Measurements from ENCODE around the gene FER.
"Not testable (repeated sequence)": the region's sequence is repeated elsewhere in the genome, so short reads cannot be mapped to it uniquely, and the experiment has no call there.

The FER gene

DNA sequence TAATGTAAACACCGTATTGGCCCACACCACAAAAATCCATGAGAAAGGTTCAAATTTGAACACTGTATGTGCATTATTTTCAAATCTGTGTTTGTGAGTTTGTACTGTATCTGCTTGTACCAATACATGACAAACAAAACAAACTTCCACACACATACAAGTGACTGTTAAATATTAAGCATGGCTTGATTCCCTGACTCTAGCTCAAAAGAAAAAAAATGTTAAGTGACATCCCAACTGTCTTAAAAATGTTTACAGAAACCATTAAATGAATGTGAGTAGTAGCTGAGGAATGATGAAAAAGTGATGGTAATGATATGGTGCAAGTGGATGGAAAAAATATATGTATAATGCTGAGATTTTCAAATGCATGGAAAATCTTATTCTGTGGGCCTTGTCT lies 302.6 kb downstream of the FER start:
- not testable (repeated sequence) for H3K27me3 Mint-ChIP-seq; ATAC-seq (replicated peaks); H3K4me1 Mint-ChIP-seq; H3K4me3 Mint-ChIP-seq; H3K9me3 Mint-ChIP-seq; DNase-seq
- H3K27ac Mint-ChIP-seq = peak overlapping the region; percentile 3
- peaks cover 12 to 27% of the 10 kb centered on the region in 2 donors for H3K36me3 Mint-ChIP-seq

DNA sequence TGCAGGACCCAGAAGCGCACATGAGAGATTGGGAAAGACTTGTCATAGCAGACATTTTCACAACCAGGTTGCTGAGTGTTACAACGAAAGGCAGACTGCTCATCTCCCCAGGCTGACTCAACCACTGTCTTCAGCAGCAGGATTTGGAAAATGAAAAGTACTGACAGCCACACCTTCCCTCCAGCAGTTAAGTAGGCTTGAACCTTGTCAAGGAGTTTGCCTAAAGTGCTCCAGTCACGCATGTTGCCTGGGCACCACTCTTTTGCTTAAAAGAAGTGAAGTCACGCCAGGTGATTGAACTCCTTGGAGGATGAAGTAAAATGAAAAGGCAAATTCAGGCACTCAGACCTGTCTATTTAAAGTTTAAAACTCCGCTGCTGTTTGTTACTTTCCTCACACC lies 304.5 kb downstream of the FER start:
- H3K27ac Mint-ChIP-seq; DNase-seq; H3K27me3 Mint-ChIP-seq; H3K4me1 Mint-ChIP-seq; H3K4me3 Mint-ChIP-seq; H3K9me3 Mint-ChIP-seq; ATAC-seq (replicated peaks): not testable (repeated sequence)
- H3K36me3 Mint-ChIP-seq = peaks cover 8 to 29% of the 10 kb centered on the region in 2 donors

DNA sequence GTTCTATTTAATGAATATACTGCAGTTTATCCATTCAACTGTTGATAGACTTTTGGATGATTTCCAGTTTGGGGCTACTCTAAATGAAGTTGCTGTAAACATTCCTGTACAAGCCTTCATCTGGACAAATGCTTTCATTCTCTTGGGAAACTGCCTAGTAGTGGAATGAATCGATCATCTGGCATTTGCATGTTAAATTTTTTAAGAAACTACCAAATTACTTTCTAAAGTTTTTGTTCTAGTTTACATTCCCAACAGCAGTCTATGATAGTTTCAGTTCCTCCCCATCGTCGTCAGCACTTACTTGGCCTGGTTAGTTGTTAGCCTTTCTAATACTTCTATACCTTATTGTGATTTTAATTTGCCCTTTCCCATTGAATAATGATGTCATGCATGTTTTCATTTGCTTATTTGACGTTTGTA lies 306.3 kb downstream of the FER start:
- H3K4me3 Mint-ChIP-seq = peak overlapping the region; percentile 4 to 56
- H3K27ac Mint-ChIP-seq = peak overlapping the region; percentile 71
- H3K36me3 Mint-ChIP-seq = peaks cover 10 to 31% of the 10 kb centered on the region in 2 donors
- H3K4me1 Mint-ChIP-seq = peaks cover 3 to 8% of the 10 kb centered on the region in 2 donors
- no peaks in the 10 kb centered on the region for H3K9me3 Mint-ChIP-seq
- DNase-seq = peak; percentile 29
- ATAC-seq (replicated peaks) = peak; percentile 98
- no peaks in the 10 kb centered on the region for H3K27me3 Mint-ChIP-seq

DNA sequence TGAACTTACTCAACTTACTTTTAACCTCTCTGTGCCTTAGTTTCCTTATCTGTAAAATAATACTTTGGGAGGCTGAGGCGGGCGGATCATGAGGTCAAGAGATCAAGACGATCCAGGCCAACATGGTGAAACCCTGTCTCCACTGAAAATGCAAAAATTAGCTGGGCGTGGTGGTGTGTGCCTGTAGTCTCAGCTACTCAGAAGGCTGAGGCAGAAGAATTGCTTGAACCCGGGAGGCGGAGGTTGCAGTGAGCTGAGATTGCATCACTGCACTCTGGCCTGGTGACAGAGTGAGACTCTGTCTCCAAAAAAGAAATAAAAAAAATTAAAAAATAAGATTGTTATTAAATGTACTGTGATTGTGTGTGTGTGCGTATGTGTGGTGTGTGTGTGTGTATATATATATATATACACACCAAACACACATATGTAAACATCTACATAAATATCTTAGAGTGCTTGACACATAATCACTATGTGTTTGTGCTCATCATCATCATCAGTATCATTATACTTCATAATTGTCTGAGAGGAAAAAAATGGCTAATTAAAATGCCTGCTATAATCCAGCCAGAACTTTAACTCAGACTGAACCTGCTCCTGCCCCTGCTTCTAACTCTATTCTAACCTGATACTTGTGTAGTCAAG lies 312.8 kb downstream of the FER start:
- H3K27ac Mint-ChIP-seq = no peak overlapping the region
- H3K4me1 Mint-ChIP-seq = no peaks in the 10 kb centered on the region
- no peaks in the 10 kb centered on the region for H3K27me3 Mint-ChIP-seq
- H3K9me3 Mint-ChIP-seq = no peaks in the 10 kb centered on the region
- ATAC-seq (replicated peaks) = no peak
- no peak overlapping the region for H3K4me3 Mint-ChIP-seq
- peaks cover 2 to 9% of the 10 kb centered on the region in 2 donors for H3K36me3 Mint-ChIP-seq
- DNase-seq = no peak

DNA sequence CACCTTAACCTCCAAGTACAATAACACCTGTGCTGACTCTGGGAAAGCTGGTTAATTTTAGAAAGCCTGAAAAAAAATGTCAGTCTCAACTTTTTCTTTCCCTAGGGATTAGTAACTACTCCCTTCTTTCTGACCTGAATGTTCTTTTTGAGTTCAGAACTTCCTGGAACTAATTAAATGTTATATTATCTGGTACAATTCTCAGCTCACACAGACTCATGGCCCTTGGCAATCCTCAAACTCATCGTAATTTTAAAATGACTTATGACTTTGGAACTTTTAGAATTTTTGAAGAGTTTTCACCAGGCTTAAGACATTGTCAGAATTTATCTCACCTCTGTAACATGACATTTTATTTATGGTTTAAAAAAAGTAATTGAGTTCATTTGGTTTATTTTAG lies 315.0 kb downstream of the FER start:
- Mint-ChIP-seq H3K27me3 (no peaks in the 10 kb centered on the region), H3K4me3 (no peak overlapping the region), H3K36me3 (peaks cover 2 to 4% of the 10 kb centered on the region in 2 donors), H3K4me1 (no peaks in the 10 kb centered on the region), H3K27ac (no peak overlapping the region), H3K9me3 (no peaks in the 10 kb centered on the region)
- DNase-seq = no peak
- no peak for ATAC-seq (replicated peaks)

DNA sequence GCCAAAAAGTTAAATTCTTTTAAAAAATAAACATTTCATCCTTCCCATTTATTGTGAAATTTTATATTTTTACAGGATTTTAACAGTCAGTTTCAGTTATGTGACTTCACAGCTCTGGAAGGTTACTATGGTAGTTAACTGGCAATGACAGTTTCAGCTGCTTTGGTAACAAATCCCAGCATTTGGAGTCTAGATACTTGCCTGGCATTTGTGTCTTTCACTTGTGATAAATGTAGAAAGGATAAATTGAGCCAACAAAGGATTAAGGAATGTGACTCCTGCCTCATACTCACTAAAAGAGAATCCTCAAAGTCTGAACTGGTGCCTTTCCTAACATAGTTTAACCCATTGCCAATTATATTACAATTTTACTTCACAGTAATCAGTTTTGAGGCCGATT lies 315.5 kb downstream of the FER start:
- DNase-seq (no peak), ATAC-seq (replicated peaks) (no peak)
- Mint-ChIP-seq H3K4me1 (no peaks in the 10 kb centered on the region), H3K4me3 (no peak overlapping the region), H3K9me3 (no peaks in the 10 kb centered on the region), H3K27me3 (no peaks in the 10 kb centered on the region), H3K27ac (no peak overlapping the region), H3K36me3 (peaks cover 2 to 4% of the 10 kb centered on the region in 2 donors)

DNA sequence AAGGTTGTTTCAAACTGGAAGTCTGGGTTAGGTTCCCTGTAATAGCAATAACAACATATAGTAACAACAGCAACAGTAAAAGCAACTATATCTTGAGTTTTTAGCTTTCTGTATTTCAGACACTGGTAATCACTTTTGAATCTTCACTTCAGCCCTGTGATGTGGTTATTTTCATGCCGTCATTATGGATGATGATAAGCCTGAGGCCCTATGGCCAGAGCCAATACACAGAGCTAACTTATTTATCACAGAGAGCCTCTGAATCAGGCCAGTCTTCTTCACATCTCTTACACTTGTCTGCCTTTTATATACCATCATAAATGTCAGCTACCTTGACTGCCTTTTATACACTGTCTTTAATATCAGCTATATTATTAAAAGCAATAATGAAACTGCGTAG lies 329.0 kb downstream of the FER start:
- H3K27me3 Mint-ChIP-seq = no peaks in the 10 kb centered on the region
- H3K9me3 Mint-ChIP-seq = no peaks in the 10 kb centered on the region
- ATAC-seq (replicated peaks) (no peak), DNase-seq (no peak)
- H3K27ac Mint-ChIP-seq = no peak overlapping the region
- H3K36me3 Mint-ChIP-seq = no peaks in the 10 kb centered on the region
- no peak overlapping the region for H3K4me3 Mint-ChIP-seq
- no peaks in the 10 kb centered on the region for H3K4me1 Mint-ChIP-seq

DNA sequence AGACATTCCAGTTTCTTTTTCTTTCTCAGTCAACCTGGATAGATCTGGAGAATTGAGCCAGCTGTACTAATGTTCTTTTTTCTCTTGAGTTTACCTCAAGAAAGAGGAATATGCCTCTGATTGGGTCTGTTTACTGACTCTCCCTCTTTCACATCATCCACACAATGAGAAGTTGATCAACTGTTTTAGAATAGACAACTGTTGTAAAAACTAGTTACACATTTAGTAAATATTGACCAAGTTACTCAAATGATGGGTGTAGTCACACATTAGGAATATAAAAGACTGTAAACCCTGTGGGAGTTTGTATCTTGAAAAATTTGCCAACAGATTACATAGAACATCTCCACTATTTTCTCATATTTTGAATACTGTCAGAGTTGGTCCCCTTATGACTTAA lies 330.8 kb downstream of the FER start:
- no peak overlapping the region for H3K4me3 Mint-ChIP-seq
- H3K36me3 Mint-ChIP-seq = no peaks in the 10 kb centered on the region
- no peak for ATAC-seq (replicated peaks)

DNA sequence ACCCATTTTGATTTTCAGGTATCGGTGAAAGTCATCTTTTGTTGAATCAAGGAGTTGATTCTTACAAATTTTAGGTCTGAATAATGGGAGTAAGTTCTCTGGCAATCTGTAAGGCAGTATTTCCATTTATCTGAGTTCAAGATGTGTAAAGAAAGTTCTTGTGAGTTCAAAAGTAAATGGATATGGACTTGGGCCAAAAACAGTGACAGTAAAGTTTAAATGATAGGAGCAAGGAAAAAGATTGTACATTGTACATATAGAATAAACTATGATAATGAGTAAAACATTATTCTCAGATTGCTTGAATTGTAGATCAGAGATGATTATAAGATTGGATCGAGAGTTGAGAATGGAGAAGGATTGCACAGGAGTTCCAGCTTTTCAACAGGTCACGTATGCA lies 332.8 kb downstream of the FER start:
- Mint-ChIP-seq H3K9me3 (no peaks in the 10 kb centered on the region), H3K36me3 (no peaks in the 10 kb centered on the region), H3K27me3 (no peaks in the 10 kb centered on the region), H3K4me1 (no peaks in the 10 kb centered on the region), H3K4me3 (no peak overlapping the region), H3K27ac (no peak overlapping the region)
- no peak for ATAC-seq (replicated peaks)
- DNase-seq = no peak

More for the DNA sequence above, 330.8 kb downstream of the FER start:
- no peak for DNase-seq
- H3K4me1 Mint-ChIP-seq = no peaks in the 10 kb centered on the region
- no peaks in the 10 kb centered on the region for H3K9me3 Mint-ChIP-seq
- no peak overlapping the region for H3K27ac Mint-ChIP-seq
- no peaks in the 10 kb centered on the region for H3K27me3 Mint-ChIP-seq

DNA sequence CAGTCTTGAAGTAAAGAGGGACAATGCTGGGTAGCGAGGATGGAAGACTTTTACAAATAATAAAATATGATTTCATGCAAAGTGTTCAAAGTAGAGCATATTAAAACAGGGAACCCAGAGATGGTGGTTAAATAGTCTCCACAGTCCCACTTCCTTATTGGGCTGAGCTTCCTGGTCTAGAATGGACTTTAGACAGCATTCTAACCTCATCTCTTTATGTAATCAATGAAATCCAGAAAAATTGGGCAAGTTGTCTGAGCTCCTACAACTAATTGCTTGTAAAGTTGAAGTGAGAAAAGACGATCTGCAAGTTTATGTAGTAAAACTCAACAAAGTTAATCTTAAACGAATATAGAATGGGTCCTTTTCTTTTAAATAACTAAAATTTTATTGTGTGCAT lies 333.2 kb downstream of the FER start:
- Mint-ChIP-seq H3K4me3 (no peak overlapping the region), H3K9me3 (no peaks in the 10 kb centered on the region), H3K27me3 (no peaks in the 10 kb centered on the region), H3K36me3 (no peaks in the 10 kb centered on the region), H3K4me1 (no peaks in the 10 kb centered on the region), H3K27ac (no peak overlapping the region)
- ATAC-seq (replicated peaks) = no peak
- DNase-seq = no peak

DNA sequence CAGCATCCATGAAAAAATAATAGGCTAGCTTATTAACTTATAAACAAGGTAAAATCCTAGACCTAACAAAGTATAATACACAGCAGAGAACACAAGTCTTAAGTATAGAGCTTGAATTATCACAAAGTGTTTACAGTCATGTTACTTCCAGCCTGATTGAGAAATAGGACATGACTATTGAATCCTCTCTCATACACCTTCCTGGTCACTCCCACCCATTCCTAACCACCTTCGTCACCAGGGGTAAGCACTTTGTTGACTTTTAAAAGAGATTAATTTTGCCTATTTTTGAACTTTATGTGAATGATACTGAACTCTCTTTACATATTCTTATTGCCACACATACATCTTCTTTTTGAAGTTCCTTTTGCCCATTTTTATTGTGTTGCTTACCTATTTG lies 336.2 kb downstream of the FER start:
- Mint-ChIP-seq H3K4me1 (no peaks in the 10 kb centered on the region), H3K27ac (no peak overlapping the region), H3K4me3 (no peak overlapping the region), H3K27me3 (no peaks in the 10 kb centered on the region), H3K36me3 (no peaks in the 10 kb centered on the region), H3K9me3 (no peaks in the 10 kb centered on the region)
- DNase-seq = no peak
- no peak for ATAC-seq (replicated peaks)

DNA sequence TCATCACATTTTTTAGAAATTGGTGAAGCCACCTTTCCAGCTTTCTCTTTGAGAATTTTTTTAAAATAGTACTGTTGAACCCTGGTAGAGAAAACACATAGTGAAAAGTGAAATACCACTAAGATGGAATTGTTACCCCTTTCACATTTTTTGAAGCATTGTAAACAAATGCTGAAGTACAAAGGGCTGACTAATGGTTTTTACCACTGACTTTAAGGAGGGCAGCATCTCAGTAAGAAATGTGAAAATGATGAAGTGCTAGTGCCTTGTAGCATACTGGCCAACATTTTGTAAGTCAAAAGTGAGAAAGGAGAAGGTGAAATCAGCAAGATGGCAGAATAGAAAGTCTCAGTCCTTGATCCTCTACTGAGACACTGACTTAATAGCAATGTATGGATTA lies 341.5 kb downstream of the FER start:
- no peak for ATAC-seq (replicated peaks)
- no peak overlapping the region for H3K4me3 Mint-ChIP-seq

DNA sequence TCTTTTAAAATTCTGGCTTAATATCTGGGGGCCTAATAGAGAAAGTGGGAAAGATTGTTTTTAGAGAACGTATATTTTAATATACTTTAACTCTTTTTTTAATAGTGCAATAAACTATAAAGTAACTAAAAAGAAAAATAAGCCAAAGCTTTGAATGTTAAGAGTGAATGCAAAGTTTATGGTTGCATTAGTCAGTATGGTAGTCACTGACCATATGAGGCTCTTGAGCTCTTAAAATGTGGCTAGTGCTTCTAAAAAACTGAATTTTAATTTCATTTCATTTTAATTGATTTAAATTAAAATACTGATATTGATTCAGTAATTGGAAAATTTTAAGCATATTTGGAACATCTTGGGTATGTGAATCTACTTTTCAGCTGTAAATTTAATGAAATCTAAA lies 351.4 kb downstream of the FER start:
- H3K36me3 Mint-ChIP-seq = peaks cover 0 to under 1% of the 10 kb centered on the region in 2 donors
- H3K9me3 Mint-ChIP-seq = no peaks in the 10 kb centered on the region
- no peaks in the 10 kb centered on the region for H3K27me3 Mint-ChIP-seq
- ATAC-seq (replicated peaks) (no peak), DNase-seq (no peak)
- H3K4me3 Mint-ChIP-seq = no peak overlapping the region
- no peak overlapping the region for H3K27ac Mint-ChIP-seq
- H3K4me1 Mint-ChIP-seq = no peaks in the 10 kb centered on the region

More for the DNA sequence above, 341.5 kb downstream of the FER start:
- H3K27ac Mint-ChIP-seq = no peak overlapping the region
- H3K27me3 Mint-ChIP-seq = no peaks in the 10 kb centered on the region
- DNase-seq = no peak
- no peaks in the 10 kb centered on the region for H3K4me1 Mint-ChIP-seq
- H3K9me3 Mint-ChIP-seq = no peaks in the 10 kb centered on the region
- peaks cover 5 to 12% of the 10 kb centered on the region in 2 donors for H3K36me3 Mint-ChIP-seq

DNA sequence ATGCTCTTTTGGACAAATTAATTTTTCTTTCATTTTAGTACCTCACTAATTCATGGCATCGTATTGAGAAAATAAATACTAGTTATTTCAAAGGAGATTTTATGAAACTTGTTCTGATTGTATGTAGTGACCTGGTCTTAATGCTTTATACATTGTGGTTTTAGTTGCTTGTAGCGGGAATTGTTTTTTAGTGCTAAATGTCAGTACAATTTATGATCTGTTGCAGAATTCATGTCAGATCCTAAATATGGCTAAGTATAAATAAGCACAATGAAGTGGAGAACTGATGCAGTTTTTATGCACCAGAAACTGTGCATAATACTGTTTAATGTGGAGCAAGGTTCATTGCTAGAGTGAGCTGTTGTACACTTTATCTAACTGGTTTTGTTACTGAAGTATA lies 353.3 kb downstream of the FER start:
- Mint-ChIP-seq H3K9me3 (no peaks in the 10 kb centered on the region), H3K27ac (no peak overlapping the region), H3K27me3 (no peaks in the 10 kb centered on the region), H3K4me3 (no peak overlapping the region), H3K36me3 (peaks cover 0 to 5% of the 10 kb centered on the region in 2 donors), H3K4me1 (no peaks in the 10 kb centered on the region)
- DNase-seq (no peak), ATAC-seq (replicated peaks) (no peak)

DNA sequence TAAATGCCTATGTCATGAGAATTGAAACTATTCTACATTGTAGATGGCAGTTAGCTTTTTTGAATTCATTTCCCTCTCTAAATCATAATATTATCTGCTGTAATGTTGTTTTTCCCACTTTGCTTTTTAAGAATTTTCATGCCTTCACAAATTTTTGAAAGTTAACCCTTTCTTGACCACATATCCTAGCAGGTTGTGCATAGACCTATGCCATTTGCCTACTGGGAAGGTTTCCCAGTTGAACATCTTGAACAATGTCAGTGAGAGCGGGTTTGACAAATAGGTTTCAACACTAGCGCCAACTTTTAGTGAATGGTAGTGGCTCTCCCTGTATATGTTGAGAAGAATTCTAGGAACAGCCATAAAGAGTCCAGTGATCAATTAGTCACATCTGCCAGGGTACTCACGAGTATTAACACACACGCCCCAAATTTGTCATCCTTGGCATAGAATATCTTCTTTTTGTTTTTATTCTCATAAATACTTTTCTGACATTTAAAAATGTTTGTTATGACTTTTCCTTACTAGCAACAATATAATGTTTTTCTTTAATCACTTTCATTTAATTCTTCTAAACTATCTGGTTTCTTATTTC lies 354.5 kb downstream of the FER start:
- Mint-ChIP-seq H3K27ac (no peak overlapping the region), H3K4me3 (no peak overlapping the region), H3K36me3 (peaks cover 0 to 5% of the 10 kb centered on the region in 2 donors), H3K9me3 (no peaks in the 10 kb centered on the region), H3K4me1 (no peaks in the 10 kb centered on the region), H3K27me3 (no peaks in the 10 kb centered on the region)
- DNase-seq (no peak), ATAC-seq (replicated peaks) (no peak)
